ENCODE results near the gene LPIN2. TPM values are rescaled to one million over a fixed set of nuclear protein-coding genes. Genes with fewer than 3 reads are reported as not detected.
A peak's percentile ranks its signal among the peaks of the same experiment; 100 is the strongest.

LPIN2 gene
- total RNA-seq, 1 experiment from 2014 or later = 15.7 TPM

- CTCF ChIA-PET = no interaction called here
- H3K9me3 Mint-ChIP-seq (ENCODE audit: low read depth, unreplicated experiment) = peaks cover 8% of the 10 kb centered on the region
- peaks cover 27% of the 10 kb centered on the region for H3K36me3 Mint-ChIP-seq (ENCODE audit: insufficient read depth, unreplicated experiment)
- no peaks in the 10 kb centered on the region for H3K27me3 Mint-ChIP-seq (ENCODE audit: unreplicated experiment)
- BruUV-seq (replicated peaks) = no TSS peak
- H3K4me3 Mint-ChIP-seq (ENCODE audit: low read depth, unreplicated experiment) = no peak overlapping the region
- no peak overlapping the region for H3K27ac Mint-ChIP-seq (ENCODE audit: unreplicated experiment)
- no peak for DNase-seq
- intact Hi-C loops (cut with micrococcal nuclease; ENCODE audit: unreplicated experiment) = no loop called here
- no peak for TF ChIP-seq CTCF (IDR thresholded peaks at IDR 0.05; ENCODE audit: unreplicated experiment)
- H3K4me1 Mint-ChIP-seq (ENCODE audit: low read depth, unreplicated experiment) = peaks cover 53% of the 10 kb centered on the region
Measured at GRCh38 chr18:3048820-3049349, 35.9 kb upstream of the LPIN2 start.

GRCh38 chr18:3048121-3048520 is 35.2 kb upstream of the LPIN2 start:
- H3K27ac Mint-ChIP-seq (ENCODE audit: unreplicated experiment) = no peak overlapping the region
- H3K9me3 Mint-ChIP-seq (ENCODE audit: low read depth, unreplicated experiment) = peaks cover 1% of the 10 kb centered on the region
- H3K4me1 Mint-ChIP-seq (ENCODE audit: low read depth, unreplicated experiment) = peaks cover 46% of the 10 kb centered on the region
- H3K4me3 Mint-ChIP-seq (ENCODE audit: low read depth, unreplicated experiment) = no peak overlapping the region
- TF ChIP-seq CTCF (IDR thresholded peaks at IDR 0.05; ENCODE audit: unreplicated experiment) = no peak
- no peaks in the 10 kb centered on the region for H3K27me3 Mint-ChIP-seq (ENCODE audit: unreplicated experiment)
- no TSS peak for BruUV-seq (replicated peaks)
- CTCF ChIA-PET = no interaction called here
- peaks cover 19% of the 10 kb centered on the region for H3K36me3 Mint-ChIP-seq (ENCODE audit: insufficient read depth, unreplicated experiment)
- no peak for DNase-seq
- intact Hi-C loops (cut with micrococcal nuclease; ENCODE audit: unreplicated experiment) = no loop called here

- Mint-ChIP-seq H3K9me3 (ENCODE audit: low read depth, unreplicated experiment) (no peaks in the 10 kb centered on the region), H3K36me3 (ENCODE audit: insufficient read depth, unreplicated experiment) (peaks cover under 1% of the 10 kb centered on the region), H3K4me3 (ENCODE audit: low read depth, unreplicated experiment) (no peak overlapping the region), H3K27ac (ENCODE audit: unreplicated experiment) (peak overlapping the region; percentile 1), H3K27me3 (ENCODE audit: unreplicated experiment) (no peaks in the 10 kb centered on the region), H3K4me1 (ENCODE audit: low read depth, unreplicated experiment) (peaks cover 38% of the 10 kb centered on the region)
- TF ChIP-seq CTCF (IDR thresholded peaks at IDR 0.05; ENCODE audit: unreplicated experiment) = no peak
- intact Hi-C loops (cut with micrococcal nuclease; ENCODE audit: unreplicated experiment) = no loop called here
- no peak for DNase-seq
- CTCF ChIA-PET = no interaction called here
- no TSS peak for BruUV-seq (replicated peaks)
Measured at GRCh38 chr18:3046216-3046808, 33.4 kb upstream of the LPIN2 start.

- H3K27me3 Mint-ChIP-seq (ENCODE audit: unreplicated experiment) = no peaks in the 10 kb centered on the region
- no peaks in the 10 kb centered on the region for H3K9me3 Mint-ChIP-seq (ENCODE audit: low read depth, unreplicated experiment)
- peak overlapping the region; percentile 34 for H3K4me3 Mint-ChIP-seq (ENCODE audit: low read depth, unreplicated experiment)
Measured at GRCh38 chr18:3044931-3045698, 32.2 kb upstream of the LPIN2 start.

More at GRCh38 chr18:3044931-3045698, 32.2 kb upstream of the LPIN2 start:
- CTCF ChIA-PET = no interaction called here
- peak; percentile 78 for DNase-seq
- no peak for TF ChIP-seq CTCF (IDR thresholded peaks at IDR 0.05; ENCODE audit: unreplicated experiment)
- H3K27ac Mint-ChIP-seq (ENCODE audit: unreplicated experiment) = peak overlapping the region; percentile 62
- peaks cover 38% of the 10 kb centered on the region for H3K4me1 Mint-ChIP-seq (ENCODE audit: low read depth, unreplicated experiment)
- no peaks in the 10 kb centered on the region for H3K36me3 Mint-ChIP-seq (ENCODE audit: insufficient read depth, unreplicated experiment)
- BruUV-seq (replicated peaks) = no TSS peak
- intact Hi-C loops (cut with micrococcal nuclease; ENCODE audit: unreplicated experiment) = no loop called here
